BE2C (cell line): ENCODE results near the gene HS3ST5. TPM values are rescaled to one million over a fixed set of nuclear protein-coding genes. Genes with fewer than 3 reads are reported as not detected.

Experiments
- DNase-seq: peaks from one replicate; pipeline ENCODE4 v3.0.0-alpha.2; 2020
- H3K27me3 ChIP-seq: fragments of 250-450 bp; sonication (Bioruptor Pico); 2 replicates; pipeline ENCODE4 v1.5.1; 2020; ENCODE audit warnings: mild to moderate bottlenecking
- H3K36me3 ChIP-seq: fragments of 250-450 bp; sonication (Bioruptor Pico); 2 replicates; pipeline ENCODE4 v1.5.1; 2020; ENCODE audit warnings: mild to moderate bottlenecking
- H3K4me1 ChIP-seq: fragments of 250-450 bp; sonication (Bioruptor Pico); 2 replicates; pipeline ENCODE4 v1.5.1; 2020
- H3K4me3 ChIP-seq: 2 replicates; pipeline ENCODE4 v1.5.1; 2011; ENCODE audit warnings: low read depth, low read length
- H3K9me3 ChIP-seq: fragments of 250-450 bp; sonication (Bioruptor Pico); 2 replicates; pipeline ENCODE4 v1.5.1; 2020
- CTCF ChIP-seq: IDR thresholded peaks from 2 replicates; pipeline ENCODE4 v1.5.1; 2012; ENCODE audit warnings: mild to moderate bottlenecking, low read depth, low read length
- polyA plus RNA-seq: library from polyadenylated mRNA; unstranded; fragments of >200 nt; gene quantifications from one replicate; pipeline ENCODE4 v1.2.1, GENCODE V29; 2012; ENCODE audit warnings: low read depth, missing spikeins; ENCODE audit not compliant: insufficient read length, insufficient read depth

The HS3ST5 gene
- 14.4 TPM for polyA plus RNA-seq

GRCh38 chr6:114342826-114343781 lies at the start of gene HS3ST5:
HS3ST5 (minus strand) TSS chr6:114343023; CDS start chr6:114062845, 280,178 bp downstream.
- TF ChIP-seq CTCF = peak; percentile 61
- Histone ChIP-seq H3K9me3 (no peaks in the 10 kb centered on the region), H3K27me3 (no peaks in the 10 kb centered on the region), H3K36me3 (peaks cover 6% of the 10 kb centered on the region), H3K4me3 (peak within 1 kb of the TSS; percentile 83), H3K4me1 (peaks cover 7% of the 10 kb centered on the region)
- DNase-seq = peak; percentile 90

- DNase-seq = no peak
- no peak overlapping the region for H3K4me3 ChIP-seq
- no peaks in the 10 kb centered on the region for H3K9me3 ChIP-seq
- H3K36me3 ChIP-seq = no peaks in the 10 kb centered on the region
- no peaks in the 10 kb centered on the region for H3K4me1 ChIP-seq
- TF ChIP-seq CTCF = no peak
- H3K27me3 ChIP-seq = no peaks in the 10 kb centered on the region
Measured at GRCh38 chr6:114390176-114390575, 47.4 kb upstream of the HS3ST5 start.

- no peak for TF ChIP-seq CTCF
- Histone ChIP-seq H3K4me3 (no peak overlapping the region), H3K27me3 (no peaks in the 10 kb centered on the region), H3K4me1 (no peaks in the 10 kb centered on the region), H3K36me3 (no peaks in the 10 kb centered on the region), H3K9me3 (no peaks in the 10 kb centered on the region)
- no peak for DNase-seq
Measured at GRCh38 chr6:114389111-114389510, 46.3 kb upstream of the HS3ST5 start.

GRCh38 chr6:114382406-114382805 lies 39.6 kb upstream of the HS3ST5 start:
- Histone ChIP-seq H3K36me3 (no peaks in the 10 kb centered on the region; the same call in 1 of the 2 replicates), H3K9me3 (no peaks in the 10 kb centered on the region), H3K4me1 (no peaks in the 10 kb centered on the region), H3K27me3 (no peaks in the 10 kb centered on the region), H3K4me3 (no peak overlapping the region)
- TF ChIP-seq CTCF = no peak
- no peak for DNase-seq

GRCh38 chr6:114377881-114378280 lies 35.1 kb upstream of the HS3ST5 start:
- no peak for DNase-seq
- Histone ChIP-seq H3K27me3 (no peaks in the 10 kb centered on the region), H3K36me3 (no peaks in the 10 kb centered on the region; the same call in 1 of the 2 replicates), H3K4me3 (no peak overlapping the region), H3K4me1 (no peaks in the 10 kb centered on the region), H3K9me3 (no peaks in the 10 kb centered on the region)
- TF ChIP-seq CTCF = no peak
